Motor neuron (in vitro differentiated cells): ENCODE results near the gene MEI4. TPM values are rescaled to one million over a fixed set of nuclear protein-coding genes. Genes with fewer than 3 reads are reported as not detected.

ENCODE experiments used
- ATAC-seq, 8 experiments: fragments of 200-7000 bp; cut with Tn5 transposase; replicated peaks in 6 of 8; 2 replicates each; pipeline ENCODE4 v1.8.0; 2021; ENCODE audit warnings: mild to moderate bottlenecking in 8 of 8, moderate library complexity in 8 of 8
- H3K27ac ChIP-seq, 2 donors: fragments of 250-450 bp; sonication (Bioruptor Pico); 2 replicates each; pipeline ENCODE4 v1.9.0; 2021; ENCODE audit warnings: antibody characterized with exemption in 2 of 2, mild to moderate bottlenecking in 2 of 2, moderate library complexity in 1 of 2
- H3K4me1 ChIP-seq, 2 donors: fragments of 250-450 bp; sonication (Bioruptor Pico); replicated peaks in 1 of 2; 2 replicates each; pipeline ENCODE4 v1.6.1; 2021; ENCODE audit warnings: antibody characterized with exemption in 2 of 2, mild to moderate bottlenecking in 2 of 2, moderate library complexity in 1 of 2
- H3K4me3 ChIP-seq, 5 donors: fragments of 250-450 bp; sonication (Bioruptor Pico); 2 replicates each; pipeline ENCODE4 v1.9.0; 2021; ENCODE audit warnings: antibody characterized with exemption in 5 of 5, mild to moderate bottlenecking in 5 of 5, moderate library complexity in 4 of 5
- WGBS, 10 experiments: fragments of 450-650 bp; shearing (Covaris generic); methylation state at CpG; one replicate each; pipeline ENCODE4 v1.0.0; 2022; 5-methylcytosine and 5-hydroxymethylcytosine counted together
- in situ Hi-C, 9 experiments: fragments of 400-800 bp; cut with MboI; loops; one replicate each; pipeline ENCODE4 v1.15.0; 2021; ENCODE audit warnings: low sequenced_read_pairs in 9 of 9, low pct_unique_long_range_greater_than_20kb in 2 of 9; ENCODE audit not compliant: unreplicated experiment in 9 of 9
- total RNA-seq, 8 experiments: library from RNA; unstranded; fragments of 300-600 nt; gene quantifications; 2 replicates each; pipeline versions ENCODE4 v1.2.3 to v1.2.4, GENCODE V29; 2022

Gene MEI4
- total RNA-seq, 8 experiments from 2014 or later, result 0.04 to 0.19 (median 0.05) TPM; not detected in 2

GRCh38 chr6:77930952-77931351 is 278.1 kb downstream of the MEI4 start:
- ATAC-seq, result no peak
- H3K27ac ChIP-seq, result no peak overlapping the region
- H3K4me3 ChIP-seq, result no peak overlapping the region

GRCh38 chr6:77962070-77962469 is 309.2 kb downstream of the MEI4 start:
- WGBS, 10 experiments, result 0 to 100% (median 88%) methylated on average over 1 to 4 of the region's 4 CpGs; no CpG with 5 or more reads in 3 of the 10 experiments

More at GRCh38 chr6:77930952-77931351, 278.1 kb downstream of the MEI4 start:
- H3K4me1 ChIP-seq, result no peaks in the 10 kb centered on the region
- in situ Hi-C loops, result no loop called here

GRCh38 chr6:77965449-77965848 is 312.6 kb downstream of the MEI4 start:
- 0 to 100% (median 50%) methylated on average over 1 of the region's 1 CpG; no CpG with 5 or more reads in 3 of the 10 experiments for WGBS, 10 experiments
- H3K4me3 ChIP-seq, result no peak overlapping the region

More at GRCh38 chr6:77962070-77962469, 309.2 kb downstream of the MEI4 start:
- no peak overlapping the region for H3K27ac ChIP-seq
- ATAC-seq, result no peak
- H3K4me3 ChIP-seq, result no peak overlapping the region
- H3K4me1 ChIP-seq, result no peaks in the 10 kb centered on the region
- in situ Hi-C loops, result no loop called here

GRCh38 chr6:77972334-77972733 is 319.5 kb downstream of the MEI4 start:
- H3K4me3 ChIP-seq, result no peak overlapping the region
- no peak overlapping the region for H3K27ac ChIP-seq
- ATAC-seq, result no peak
- H3K4me1 ChIP-seq, result no peaks in the 10 kb centered on the region
- in situ Hi-C loops, result no loop called here

More at GRCh38 chr6:77965449-77965848, 312.6 kb downstream of the MEI4 start:
- Histone ChIP-seq H3K27ac (no peak overlapping the region), H3K4me1 (no peaks in the 10 kb centered on the region)
- ATAC-seq, result no peak
- in situ Hi-C loops, result no loop called here

Other genes starting within 250 kb of the MEI4 start
- 1 to 10 TPM in 6 of 8 experiments, under 1 TPM in 2; 0.60 to 8.2 (median 1.7) TPM for gene HTR1B, start 189.5 kb upstream of the MEI4 start, total RNA-seq